HG02623 (cell line): Measurements from ENCODE around the gene CDH10.

Source experiments
- ATAC-seq: cut with Tn5 transposase; IDR thresholded peaks from one replicate; pipeline ENCODE4 v1.9.1; 2021; ENCODE audit warnings: moderate library complexity; ENCODE audit not compliant: unreplicated experiment

The CDH10 gene

GRCh38 chr5:24487368-24488229 is 157.2 kb downstream of the CDH10 start:
- ATAC-seq: no peak

- no peak for ATAC-seq
Observed at GRCh38 chr5:24480952-24481351, 163.8 kb downstream of the CDH10 start.

GRCh38 chr5:24477958-24478357 is 166.8 kb downstream of the CDH10 start:
- ATAC-seq: no peak

- no peak for ATAC-seq
Observed at GRCh38 chr5:24475101-24475500, 169.7 kb downstream of the CDH10 start.

GRCh38 chr5:24474685-24475084 is 170.1 kb downstream of the CDH10 start:
- no peak for ATAC-seq

- ATAC-seq: no peak
Observed at GRCh38 chr5:24472518-24472917, 172.3 kb downstream of the CDH10 start.

- no peak for ATAC-seq
Observed at GRCh38 chr5:24444414-24444813, 200.4 kb downstream of the CDH10 start.

GRCh38 chr5:24439465-24439864 is 205.3 kb downstream of the CDH10 start:
- ATAC-seq: no peak
